ENCODE results near the gene SOS1.

Gene SOS1

GRCh38 chr2:39128919-39129391 is 8.1 kb upstream of the SOS1 start:
- peak overlapping the region; percentile 43 for H3K4me3 Mint-ChIP-seq
- H3K36me3 Mint-ChIP-seq, result peaks cover 11% of the 10 kb centered on the region
- H3K27me3 Mint-ChIP-seq, result no peaks in the 10 kb centered on the region
- peak; percentile 87 for DNase-seq
- peak overlapping the region; percentile 99 for H3K27ac Mint-ChIP-seq
- H3K4me1 Mint-ChIP-seq, result peaks cover 86% of the 10 kb centered on the region
- CTCF ChIA-PET, result interaction anchor here (0.8 to 4.6 kb wide), 4 partner anchors 82 to 100 kb away, joined by 3 to 31 read pairs (median 3); no protein-coding TSS in a partner anchor
- no peaks in the 10 kb centered on the region for H3K9me3 Mint-ChIP-seq

- H3K9me3 Mint-ChIP-seq, result no peaks in the 10 kb centered on the region
- H3K27ac Mint-ChIP-seq, result peak overlapping the region; percentile 99
- no peaks in the 10 kb centered on the region for H3K27me3 Mint-ChIP-seq
- DNase-seq, result peak; percentile 79
- peak overlapping the region; percentile 50 for H3K4me3 Mint-ChIP-seq
- peaks cover 17% of the 10 kb centered on the region for H3K36me3 Mint-ChIP-seq
- H3K4me1 Mint-ChIP-seq, result peaks cover 87% of the 10 kb centered on the region
- CTCF ChIA-PET, result interaction anchor here (0.8 to 4.6 kb wide), 2 partner anchors 97 to 101 kb away, joined by 3 to 31 read pairs; no protein-coding TSS in a partner anchor
Observed at GRCh38 chr2:39127973-39128372, 7.1 kb upstream of the SOS1 start.

- Mint-ChIP-seq H3K27me3 (no peaks in the 10 kb centered on the region), H3K27ac (peak overlapping the region; percentile 99), H3K4me3 (peak overlapping the region; percentile 92), H3K36me3 (peaks cover 23% of the 10 kb centered on the region), H3K9me3 (no peaks in the 10 kb centered on the region), H3K4me1 (peaks cover 74% of the 10 kb centered on the region)
- peak; percentile 61 for DNase-seq
- CTCF ChIA-PET, result interaction anchor here (0.9 to 2.6 kb wide), 5 partner anchors 8 to 104 kb away, joined by 3 to 25 read pairs (median 5); no protein-coding TSS in a partner anchor
Observed at GRCh38 chr2:39124746-39125057, 3.9 kb upstream of the SOS1 start.

- Mint-ChIP-seq H3K36me3 (peaks cover 27% of the 10 kb centered on the region), H3K9me3 (no peaks in the 10 kb centered on the region), H3K4me3 (peak overlapping the region; percentile 92), H3K27me3 (no peaks in the 10 kb centered on the region), H3K27ac (peak overlapping the region; percentile 99), H3K4me1 (peaks cover 68% of the 10 kb centered on the region)
- CTCF ChIA-PET, result interaction anchor here (0.9 to 2.6 kb wide), 5 partner anchors 9 to 105 kb away, joined by 3 to 25 read pairs (median 5); no protein-coding TSS in a partner anchor
- DNase-seq, result peak; percentile 98
Observed at GRCh38 chr2:39124000-39124745, 3.3 kb upstream of the SOS1 start.

GRCh38 chr2:39123436-39123999 is 2.7 kb upstream of the SOS1 start:
- H3K27ac Mint-ChIP-seq, result peak overlapping the region; percentile 99
- CTCF ChIA-PET, result interaction anchor here (1.0 to 2.6 kb wide), 4 partner anchors 10 to 105 kb away, joined by 3 to 25 read pairs (median 14); no protein-coding TSS in a partner anchor
- H3K36me3 Mint-ChIP-seq, result peaks cover 31% of the 10 kb centered on the region
- H3K27me3 Mint-ChIP-seq, result no peaks in the 10 kb centered on the region
- H3K4me1 Mint-ChIP-seq, result peaks cover 63% of the 10 kb centered on the region
- no peak for DNase-seq
- H3K9me3 Mint-ChIP-seq, result no peaks in the 10 kb centered on the region
- peak overlapping the region; percentile 92 for H3K4me3 Mint-ChIP-seq

GRCh38 chr2:39121523-39122063 is 742 bp upstream of the SOS1 start:
- CTCF ChIA-PET, result interaction anchor here (0.6 to 3.9 kb wide), 6 partner anchors 24 to 107 kb away, joined by 4 to 100 read pairs (median 10); no protein-coding TSS in a partner anchor
- H3K4me3 Mint-ChIP-seq, result peak overlapping the region; percentile 77
- DNase-seq, result no peak
- H3K9me3 Mint-ChIP-seq, result no peaks in the 10 kb centered on the region
- no peaks in the 10 kb centered on the region for H3K27me3 Mint-ChIP-seq
- peak overlapping the region; percentile 99 for H3K27ac Mint-ChIP-seq
- peaks cover 51% of the 10 kb centered on the region for H3K36me3 Mint-ChIP-seq
- peaks cover 60% of the 10 kb centered on the region for H3K4me1 Mint-ChIP-seq

- Mint-ChIP-seq H3K27ac (no peak overlapping the region), H3K27me3 (no peaks in the 10 kb centered on the region), H3K36me3 (peaks cover 62% of the 10 kb centered on the region), H3K4me1 (peaks cover 62% of the 10 kb centered on the region), H3K4me3 (no peak overlapping the region), H3K9me3 (no peaks in the 10 kb centered on the region)
- CTCF ChIA-PET, result interaction anchor here (1.2 to 3.9 kb wide), 7 partner anchors 23 to 108 kb away, joined by 4 to 100 read pairs (median 7); no protein-coding TSS in a partner anchor
- DNase-seq, result no peak
Observed at GRCh38 chr2:39120521-39120770, 405 bp downstream of the SOS1 start.

GRCh38 chr2:39119732-39120520 is 925 bp downstream of the SOS1 start:
- CTCF ChIA-PET, result interaction anchor here (0.9 to 3.9 kb wide), 9 partner anchors 9 to 172 kb away, joined by 3 to 100 read pairs (median 7); no protein-coding TSS in a partner anchor
- H3K27ac Mint-ChIP-seq, result peak overlapping the region; percentile 96
- peaks cover 62% of the 10 kb centered on the region for H3K4me1 Mint-ChIP-seq
- no peaks in the 10 kb centered on the region for H3K9me3 Mint-ChIP-seq
- H3K4me3 Mint-ChIP-seq, result peak overlapping the region; percentile 91
- peaks cover 65% of the 10 kb centered on the region for H3K36me3 Mint-ChIP-seq
- H3K27me3 Mint-ChIP-seq, result no peaks in the 10 kb centered on the region
- peak; percentile 70 for DNase-seq

- peaks cover 67% of the 10 kb centered on the region for H3K4me1 Mint-ChIP-seq
- H3K36me3 Mint-ChIP-seq, result peaks cover 66% of the 10 kb centered on the region
- H3K9me3 Mint-ChIP-seq, result no peaks in the 10 kb centered on the region
- CTCF ChIA-PET, result interaction anchor here (0.7 to 3.9 kb wide), 9 partner anchors 11 to 171 kb away, joined by 3 to 100 read pairs (median 5); no protein-coding TSS in a partner anchor
- peak overlapping the region; percentile 96 for H3K27ac Mint-ChIP-seq
- no peaks in the 10 kb centered on the region for H3K27me3 Mint-ChIP-seq
- DNase-seq, result no peak
- H3K4me3 Mint-ChIP-seq, result peak overlapping the region; percentile 91
Observed at GRCh38 chr2:39118786-39119499, 1.9 kb downstream of the SOS1 start.

- DNase-seq, result no peak
- Mint-ChIP-seq H3K27ac (no peak overlapping the region), H3K4me1 (peaks cover 69% of the 10 kb centered on the region), H3K27me3 (no peaks in the 10 kb centered on the region), H3K9me3 (no peaks in the 10 kb centered on the region), H3K36me3 (peaks cover 81% of the 10 kb centered on the region), H3K4me3 (peak overlapping the region; percentile 91)
- CTCF ChIA-PET, result interaction anchor here (1.4 to 1.6 kb wide), 2 partner anchors 113 to 114 kb away, joined by 3 to 5 read pairs; no protein-coding TSS in a partner anchor
Observed at GRCh38 chr2:39115556-39115955, 5.3 kb downstream of the SOS1 start.

GRCh38 chr2:39114771-39115170 is 6.1 kb downstream of the SOS1 start:
- Mint-ChIP-seq H3K27ac (peak overlapping the region; percentile 80), H3K4me3 (peak overlapping the region; percentile 43), H3K9me3 (no peaks in the 10 kb centered on the region), H3K36me3 (peaks cover 81% of the 10 kb centered on the region), H3K27me3 (no peaks in the 10 kb centered on the region), H3K4me1 (peaks cover 77% of the 10 kb centered on the region)
- DNase-seq, result no peak
- CTCF ChIA-PET, result no interaction called here

- CTCF ChIA-PET, result interaction anchor here (1.0 to 2.7 kb wide), 3 partner anchors 116 to 121 kb away, joined by 3 to 18 read pairs (median 3); no protein-coding TSS in a partner anchor
- H3K4me3 Mint-ChIP-seq, result no peak overlapping the region
- H3K9me3 Mint-ChIP-seq, result no peaks in the 10 kb centered on the region
- H3K27ac Mint-ChIP-seq, result peak overlapping the region; percentile 2
- DNase-seq, result no peak
- peaks cover 73% of the 10 kb centered on the region for H3K4me1 Mint-ChIP-seq
- H3K27me3 Mint-ChIP-seq, result no peaks in the 10 kb centered on the region
- H3K36me3 Mint-ChIP-seq, result peaks cover 55% of the 10 kb centered on the region
Observed at GRCh38 chr2:39109537-39109936, 11.3 kb downstream of the SOS1 start.

GRCh38 chr2:39108377-39108776 is 12.5 kb downstream of the SOS1 start:
- H3K27ac Mint-ChIP-seq, result no peak overlapping the region
- CTCF ChIA-PET, result interaction anchor here (2.7 kb wide), 1 partner anchor 120 kb away, joined by 18 read pairs; no protein-coding TSS in a partner anchor
- H3K9me3 Mint-ChIP-seq, result no peaks in the 10 kb centered on the region
- no peak overlapping the region for H3K4me3 Mint-ChIP-seq
- H3K4me1 Mint-ChIP-seq, result peaks cover 70% of the 10 kb centered on the region
- H3K36me3 Mint-ChIP-seq, result peaks cover 56% of the 10 kb centered on the region
- no peaks in the 10 kb centered on the region for H3K27me3 Mint-ChIP-seq
- no peak for DNase-seq
